Progenitor cell of endocrine pancreas (in vitro differentiated cells): ENCODE results near the gene NPHP1. TPM values are rescaled to one million over a fixed set of nuclear protein-coding genes. Genes with fewer than 3 reads are reported as not detected.
"Not testable (repeated sequence)": the region's sequence is repeated elsewhere in the genome, so short reads cannot be mapped to it uniquely, and the experiment has no call there.

Experiments
- DNase-seq: peaks from one replicate; pipeline ENCODE4 v3.0.0; 2021; ENCODE audit warnings: low spot score; ENCODE audit not compliant: unreplicated experiment
- H3K27ac Mint-ChIP-seq: 2 replicates; pipeline ENCODE4 v1.8.0; 2021; ENCODE audit warnings: mild to moderate bottlenecking, moderate library complexity, mixed read lengths
- H3K27me3 Mint-ChIP-seq: 2 replicates; pipeline ENCODE4 v1.8.0; 2021; ENCODE audit warnings: mixed read lengths
- H3K36me3 Mint-ChIP-seq: 2 replicates; pipeline ENCODE4 v1.8.0; 2022; ENCODE audit warnings: mixed read lengths; ENCODE audit not compliant: insufficient read depth
- H3K4me1 Mint-ChIP-seq: 2 replicates; pipeline ENCODE4 v1.8.0; 2021; ENCODE audit warnings: low read depth, mixed read lengths
- H3K4me3 Mint-ChIP-seq: 2 replicates; pipeline ENCODE4 v1.8.0; 2021; ENCODE audit warnings: low read depth, mild to moderate bottlenecking, moderate library complexity, mixed read lengths
- H3K9me3 Mint-ChIP-seq: 2 replicates; pipeline ENCODE4 v1.8.0; 2021; ENCODE audit warnings: low read depth, mixed read lengths
- CTCF ChIP-seq: fragments of 200-600 bp; sonication (generic); IDR thresholded peaks from one replicate; pipeline ENCODE4 v1.5.0; 2021; ENCODE audit warnings: antibody characterized with exemption, mild to moderate bottlenecking; ENCODE audit not compliant: unreplicated experiment
- total RNA-seq: library from RNA; stranded (reverse); gene quantifications from 2 replicates; pipeline ENCODE4 v1.2.1, GENCODE V29; 2021

NPHP1 gene
- total RNA-seq, 1 donor from 2014 or later = 13.5 TPM

GRCh38 chr2:110198016-110198415 lies 6.8 kb downstream of the NPHP1 start:
- H3K27me3 Mint-ChIP-seq = no peaks in the 10 kb centered on the region
- DNase-seq = no peak
- no peak for TF ChIP-seq CTCF
- no peak overlapping the region for H3K4me3 Mint-ChIP-seq
- H3K4me1 Mint-ChIP-seq = peaks cover 1% of the 10 kb centered on the region
- H3K9me3 Mint-ChIP-seq = peaks cover 3% of the 10 kb centered on the region
- no peak overlapping the region for H3K27ac Mint-ChIP-seq
- H3K36me3 Mint-ChIP-seq = peaks cover 11% of the 10 kb centered on the region

GRCh38 chr2:110197452-110197851 lies 7.4 kb downstream of the NPHP1 start:
- H3K9me3 Mint-ChIP-seq = peaks cover 3% of the 10 kb centered on the region
- H3K27ac Mint-ChIP-seq = no peak overlapping the region
- H3K27me3 Mint-ChIP-seq = no peaks in the 10 kb centered on the region
- H3K4me1 Mint-ChIP-seq = peaks cover 1% of the 10 kb centered on the region
- DNase-seq = no peak
- H3K36me3 Mint-ChIP-seq = peaks cover 11% of the 10 kb centered on the region
- H3K4me3 Mint-ChIP-seq = no peak overlapping the region
- no peak for TF ChIP-seq CTCF

GRCh38 chr2:110190169-110190568 lies 14.6 kb downstream of the NPHP1 start:
- H3K36me3 Mint-ChIP-seq = peaks cover 49% of the 10 kb centered on the region
- not testable (repeated sequence) for H3K4me1 Mint-ChIP-seq, H3K27ac Mint-ChIP-seq, H3K27me3 Mint-ChIP-seq, H3K4me3 Mint-ChIP-seq, DNase-seq
- H3K9me3 Mint-ChIP-seq = peaks cover 32% of the 10 kb centered on the region

GRCh38 chr2:110182449-110182848 lies 22.4 kb downstream of the NPHP1 start:
- no peak for DNase-seq
- Mint-ChIP-seq H3K27ac (no peak overlapping the region), H3K9me3 (peaks cover 34% of the 10 kb centered on the region), H3K36me3 (peaks cover 44% of the 10 kb centered on the region), H3K4me3 (no peak overlapping the region), H3K4me1 (no peaks in the 10 kb centered on the region), H3K27me3 (no peaks in the 10 kb centered on the region)
- TF ChIP-seq CTCF = no peak

DNA sequence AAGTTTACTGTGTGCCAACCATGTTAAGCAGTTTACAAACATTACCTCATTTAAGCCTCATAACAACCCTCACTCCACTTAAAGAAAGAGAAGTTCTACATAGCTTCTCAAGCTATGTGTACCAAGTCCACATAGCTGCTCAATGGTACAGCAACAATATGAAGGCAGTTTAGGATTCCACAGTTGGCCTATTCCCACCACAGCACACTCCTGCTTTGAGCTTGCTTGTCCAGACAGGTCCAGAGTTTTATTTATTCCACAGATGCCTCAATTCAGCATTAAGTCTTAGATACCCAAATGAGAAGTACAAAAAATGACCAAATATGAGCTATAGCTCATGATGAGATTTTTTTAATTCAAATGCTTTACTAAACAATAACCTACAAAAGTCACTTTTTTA lies 24.8 kb downstream of the NPHP1 start:
- Mint-ChIP-seq H3K36me3 (peaks cover 31% of the 10 kb centered on the region), H3K27me3 (no peaks in the 10 kb centered on the region), H3K4me1 (no peaks in the 10 kb centered on the region), H3K9me3 (peaks cover 26% of the 10 kb centered on the region), H3K27ac (no peak overlapping the region), H3K4me3 (no peak overlapping the region)
- no peak for TF ChIP-seq CTCF
- no peak for DNase-seq

DNA sequence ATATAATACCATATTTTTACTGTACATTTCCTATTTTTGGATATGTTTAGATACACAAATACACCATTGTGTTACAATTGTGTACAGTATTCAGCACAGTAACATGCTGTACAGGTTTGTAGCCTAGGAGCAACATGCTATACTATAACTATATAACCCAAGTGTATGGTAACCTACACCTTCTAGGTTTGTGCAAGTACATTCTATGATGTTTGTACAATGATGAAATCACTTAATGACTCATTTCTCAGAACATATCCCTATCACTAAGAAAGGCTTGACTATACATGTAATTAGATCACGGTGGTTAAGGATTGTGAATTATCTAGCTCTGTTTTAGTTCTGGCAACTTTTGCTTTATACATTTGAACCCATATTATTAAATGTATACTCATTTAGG lies 31.3 kb downstream of the NPHP1 start:
- no peak for DNase-seq
- Mint-ChIP-seq H3K27ac (no peak overlapping the region), H3K4me1 (no peaks in the 10 kb centered on the region), H3K4me3 (no peak overlapping the region), H3K36me3 (no peaks in the 10 kb centered on the region), H3K27me3 (no peaks in the 10 kb centered on the region), H3K9me3 (no peaks in the 10 kb centered on the region)
- TF ChIP-seq CTCF = no peak
